Subcutaneous preadipocyte (primary cell): ENCODE results near the gene BMI1. TPM values are rescaled to one million over a fixed set of nuclear protein-coding genes. Genes with fewer than 3 reads are reported as not detected.

ENCODE experiments used
- small RNA-seq: library from RNA; depleted of rRNA; stranded (forward); fragments of <200 nt; gene quantifications from one replicate; pipeline ENCODE3, GENCODE V24; 2012
- total RNA-seq: library from RNA; depleted of rRNA; stranded (reverse); fragments of >200 nt; gene quantifications from 2 replicates; pipeline ENCODE4 v1.2.3, GENCODE V29; 2012

The BMI1 gene
- total RNA-seq = 47.0 and 60.4 TPM in 2 replicates

DNA sequence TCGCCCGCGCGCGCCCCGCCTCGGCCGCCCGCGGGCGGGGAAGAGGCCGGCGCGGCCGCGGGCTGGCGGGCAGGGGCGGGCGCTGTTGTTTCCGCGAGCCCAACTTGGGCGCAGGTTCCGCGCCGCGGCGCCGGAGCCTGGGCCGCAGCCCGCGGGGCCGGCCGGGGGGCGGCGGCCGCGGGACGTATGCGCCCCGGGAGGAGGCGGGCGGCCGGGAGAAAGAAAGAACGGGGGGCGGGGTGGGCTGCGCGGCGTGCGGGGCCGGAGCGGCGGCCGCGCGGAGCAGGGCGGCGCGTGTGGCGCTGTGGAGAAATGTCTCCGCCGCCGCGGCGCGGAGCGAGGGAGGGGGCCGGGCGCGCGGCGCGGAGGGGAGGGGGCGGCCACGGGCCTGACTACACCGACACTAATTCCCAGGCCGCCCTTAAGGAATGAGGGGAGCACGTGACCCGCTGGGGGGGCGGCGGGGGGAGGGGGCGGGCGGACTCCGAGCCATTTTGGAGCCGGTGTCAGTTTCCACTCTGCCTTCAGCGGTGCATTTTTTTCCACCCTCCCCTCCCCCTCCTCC lies at the start of gene BMI1:
Gene BMI1, plus strand, starts transcription at position 509 of the 565 bp plus-strand sequence. CDS start 5,351 bp downstream, outside the sequence.

DNA sequence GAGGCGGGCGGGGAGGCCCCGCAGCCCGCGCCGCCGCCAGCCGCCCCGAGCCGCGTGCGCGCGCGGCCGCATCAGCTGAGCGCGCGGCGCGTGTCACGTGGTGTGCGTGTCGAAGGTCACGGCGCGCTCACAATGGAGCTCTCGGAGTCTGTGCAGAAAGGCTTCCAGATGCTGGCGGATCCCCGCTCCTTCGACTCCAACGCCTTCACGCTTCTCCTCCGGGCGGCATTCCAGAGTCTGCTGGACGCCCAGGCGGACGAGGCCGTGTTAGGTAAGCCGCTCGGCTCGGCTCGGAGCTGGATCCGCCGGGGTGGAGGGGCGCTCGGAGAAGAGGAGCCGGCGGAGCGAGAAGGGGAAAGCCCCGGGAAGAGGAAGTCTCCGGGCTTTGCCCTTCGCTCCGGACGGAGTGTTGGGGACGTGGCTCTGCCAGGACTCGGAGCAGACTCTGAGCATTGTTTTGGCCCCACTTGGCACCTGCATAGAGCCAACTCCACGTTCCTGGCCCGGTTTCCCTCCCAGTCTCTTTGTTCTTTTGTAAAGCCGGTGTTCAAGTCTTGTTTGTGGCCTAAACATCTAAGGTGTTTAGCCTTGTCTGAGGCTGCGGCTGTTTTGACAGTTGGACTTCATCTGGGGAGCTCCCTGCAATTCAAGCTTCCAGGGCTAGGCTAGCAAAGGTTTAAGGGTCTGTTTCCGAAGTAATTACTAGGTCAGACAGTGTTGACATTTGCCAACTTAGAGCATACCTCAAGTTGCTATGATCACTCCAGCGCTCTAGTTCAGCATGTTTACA lies 4.4 kb upstream of the BMI1 start, which contains the start of gene COMMD3:
Gene COMMD3, plus strand, starts transcription at position 103 of the 790 bp plus-strand sequence. Its CDS starts 30 bp downstream, at position 133.

GRCh38 chr10:22345301-22346095 lies 24.6 kb downstream of the BMI1 start, which contains the start of gene SPAG6:
TSS of gene SPAG6 (plus strand) at chr10:22345496. CDS start at chr10:22345612, 116 bp downstream.

Small RNA genes within 50 kb of the gene (small RNA-seq; reads per million reads assigned to genes)
- not detected for gene AL158211.3

Other genes with a start within 250 kb of the BMI1 start
- gene EBLN1, start 103.1 kb upstream of the BMI1 start, total RNA-seq = not detected in 2 replicates
- gene COMMD3, start 4.7 kb upstream of the BMI1 start, total RNA-seq = 32.1 and 37.1 TPM in 2 replicates
- not detected in 2 replicates for gene SPAG6, start 24.4 kb downstream of the BMI1 start, total RNA-seq